PFSK-1 (cell line): ENCODE results near the gene PCSK2.

ENCODE experiments used
- POLR2AphosphoS5 ChIP-seq: IDR thresholded peaks from 2 replicates; pipeline ENCODE4 v1.6.1; 2012; ENCODE audit warnings: low read depth, mild to moderate bottlenecking, control low read depth, low read length, moderate library complexity
- TAF1 ChIP-seq: IDR thresholded peaks from 2 replicates; pipeline ENCODE4 v1.6.1; 2012; ENCODE audit warnings: low read length, control low read depth, borderline replicate concordance; ENCODE audit not compliant: insufficient read depth

GRCh38 chr20:17452441-17452840 lies 225.6 kb downstream of the PCSK2 start:
- TF ChIP-seq TAF1 (no peak), POLR2AphosphoS5 (no peak)
